Body of pancreas (tissue), 4 donors: ENCODE results near the gene BET1L.

Source experiments
- CTCF ChIP-seq, 7 experiments: fragments of 450-650 bp in 4 of 7; fragments of 200-600 bp in 3 of 7; sonication (generic) in 3 of 7; IDR thresholded peaks; one replicate each; pipeline ENCODE4 v1.5.1; 2016 to 2019; ENCODE audit warnings: antibody characterized with exemption in 7 of 7
- POLR2A ChIP-seq, 3 donors: fragments of 450-650 bp; IDR thresholded peaks; one replicate each; pipeline ENCODE4 v1.6.1; 2016; ENCODE audit warnings: antibody characterized with exemption in 3 of 3, mild to moderate bottlenecking in 2 of 3

GRCh38 chr11:253886-254270 lies 46.7 kb upstream of the BET1L start:
- TF ChIP-seq CTCF (IDR thresholded peaks at IDR 0.05) (no peak), POLR2A (IDR thresholded peaks at IDR 0.05) (no peak)
